Activated CD4-positive, alpha-beta T cell treated with anti-CD3 and anti-CD28 coated beads, Interleukin-2, amount 50 U/mL, for 1 hour (primary cell): ENCODE measurements around the gene SAA4.
"Not testable (repeated sequence)": the region's sequence is repeated elsewhere in the genome, so short reads cannot be mapped to it uniquely, and the experiment has no call there.

Experiments
- DNase-seq: peaks from one replicate; pipeline ENCODE4 v3.0.0-alpha.2; 2020

SAA4 gene

DNA sequence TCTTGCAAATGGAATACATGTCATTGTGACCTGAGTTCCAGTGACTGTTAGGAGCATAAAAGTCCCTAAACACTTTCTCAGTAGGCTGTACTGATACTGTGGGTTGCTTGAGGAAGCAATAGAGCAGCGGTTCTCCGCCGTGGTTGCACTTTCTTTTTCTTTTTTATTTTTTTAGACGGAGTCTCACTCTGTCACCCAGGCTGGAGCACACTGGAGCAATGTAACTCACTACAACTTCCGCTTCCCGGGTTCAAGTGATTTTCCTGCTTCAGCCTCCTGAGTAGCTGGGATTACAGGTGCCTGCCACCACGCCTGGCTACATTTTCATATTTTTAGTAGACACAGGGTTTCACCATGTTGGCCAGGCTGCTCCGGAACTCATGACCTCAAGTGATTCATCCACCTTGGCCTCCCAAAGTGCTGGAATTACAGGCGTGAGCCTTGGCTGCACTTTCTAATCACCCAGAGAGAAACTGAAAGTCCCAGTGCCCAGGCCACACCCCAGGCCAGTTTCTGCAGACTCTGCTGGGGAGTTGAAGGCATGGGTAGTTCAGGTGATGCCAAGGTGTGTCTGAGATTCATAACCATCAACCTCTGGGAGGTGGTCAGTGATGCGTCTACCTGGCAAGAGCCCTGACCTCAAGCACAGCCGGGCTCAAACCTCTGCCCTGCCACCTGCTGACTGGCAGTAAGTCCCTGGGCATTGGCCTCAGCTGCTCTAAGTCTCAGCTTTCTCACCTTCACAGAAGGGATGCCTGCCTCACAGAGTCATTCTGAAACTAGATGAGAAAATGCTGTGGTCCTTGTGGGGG is 10.0 kb upstream of the SAA4 start:
- not testable (repeated sequence) for DNase-seq

DNA sequence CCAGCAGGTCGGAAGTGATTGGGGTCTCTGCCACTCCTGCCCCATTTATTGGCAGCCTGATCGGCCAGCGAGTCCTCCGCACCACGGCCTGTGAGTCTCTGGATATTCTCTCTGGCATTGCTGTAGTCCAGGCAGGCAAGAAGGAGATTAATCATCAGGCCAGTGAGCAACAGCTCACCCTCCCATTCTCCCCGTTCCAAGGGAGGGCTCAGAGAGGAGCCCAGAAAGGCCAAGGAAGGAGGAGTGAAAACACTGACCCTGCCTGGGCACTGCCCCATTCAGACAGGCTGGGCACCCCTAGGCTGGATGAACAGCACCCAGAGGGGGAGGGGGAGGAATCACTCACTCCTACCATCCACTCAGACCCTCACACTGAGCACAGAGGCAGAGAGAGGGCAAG is 8.8 kb upstream of the SAA4 start:
- no peak for DNase-seq

DNA sequence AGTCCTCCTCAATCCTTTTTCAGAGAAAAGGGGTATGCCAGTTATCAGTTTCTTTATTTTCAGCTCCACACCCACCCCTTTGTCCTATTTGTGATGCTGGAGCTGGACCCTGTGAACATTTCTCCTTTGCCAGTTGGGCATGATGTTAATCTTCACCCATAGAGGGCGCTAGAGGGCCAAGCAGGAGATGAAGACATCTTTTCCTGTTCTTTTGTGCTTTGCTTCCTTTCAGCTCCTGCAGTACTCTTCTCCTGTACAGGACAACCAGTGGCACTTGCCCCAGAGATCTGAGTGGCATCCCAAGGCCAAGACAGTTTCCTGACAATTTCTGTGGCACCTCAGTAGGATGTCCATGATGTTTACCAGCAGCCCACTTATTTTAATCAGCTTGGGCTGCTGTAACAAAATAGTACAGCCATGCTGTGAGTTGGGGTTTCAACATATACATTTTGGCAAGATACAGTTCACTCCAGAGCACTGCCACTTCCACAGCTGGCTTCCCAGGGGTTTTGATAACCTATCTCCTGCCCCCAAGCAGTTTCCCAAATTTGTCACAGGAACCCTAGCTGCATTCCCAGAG is 7.3 kb upstream of the SAA4 start:
- peak; percentile 47 for DNase-seq

GRCh38 chr11:18239655-18240054 is 3.1 kb upstream of the SAA4 start:
- no peak for DNase-seq

DNA sequence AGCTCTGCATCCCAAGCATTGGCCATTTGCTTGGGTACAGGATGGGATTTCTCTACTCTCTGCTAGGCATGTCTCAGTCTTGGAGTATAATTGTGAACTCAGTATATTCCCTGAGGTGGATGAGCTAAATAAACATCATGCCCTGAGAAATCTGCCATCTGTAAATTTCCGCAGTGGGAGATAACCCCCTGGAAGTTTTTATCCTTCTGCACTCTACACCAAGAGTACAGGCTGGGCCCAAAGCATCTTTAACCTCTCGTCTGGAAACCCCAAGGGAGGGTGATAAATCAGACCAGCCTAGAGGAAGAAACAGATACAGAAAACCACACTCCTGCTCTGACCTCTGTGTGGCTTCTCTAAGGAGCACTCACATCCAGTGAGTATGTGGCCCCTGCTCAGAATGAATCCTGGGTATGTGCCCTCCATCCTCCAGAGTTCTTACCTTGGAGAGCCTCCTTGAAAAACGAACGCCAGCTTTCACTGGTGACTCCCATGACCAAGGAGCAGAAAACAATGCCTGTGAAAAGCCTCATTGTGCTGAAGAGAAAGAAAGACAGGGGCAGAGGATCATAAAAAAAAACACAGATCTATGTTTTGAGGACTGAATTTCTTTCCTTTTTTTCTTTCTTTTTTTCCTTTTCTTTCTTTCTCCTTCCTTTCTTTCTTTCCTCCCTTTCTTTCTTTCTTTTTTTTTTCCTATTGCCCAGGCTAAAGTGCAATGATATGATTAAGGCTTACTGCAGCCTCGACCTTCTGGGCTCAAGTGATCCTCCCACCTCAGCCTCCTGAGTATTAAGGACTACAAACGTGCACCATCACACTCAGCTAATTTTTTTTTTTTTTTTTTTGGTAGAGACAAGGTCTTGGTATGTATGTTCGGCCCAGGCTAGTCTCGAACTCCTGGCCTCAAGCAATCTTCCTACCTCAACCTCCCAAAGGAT is 938 bp downstream of the SAA4 start:
- no peak for DNase-seq

GRCh38 chr11:18233912-18234311 is 2.7 kb downstream of the SAA4 start:
- DNase-seq, result no peak

DNA sequence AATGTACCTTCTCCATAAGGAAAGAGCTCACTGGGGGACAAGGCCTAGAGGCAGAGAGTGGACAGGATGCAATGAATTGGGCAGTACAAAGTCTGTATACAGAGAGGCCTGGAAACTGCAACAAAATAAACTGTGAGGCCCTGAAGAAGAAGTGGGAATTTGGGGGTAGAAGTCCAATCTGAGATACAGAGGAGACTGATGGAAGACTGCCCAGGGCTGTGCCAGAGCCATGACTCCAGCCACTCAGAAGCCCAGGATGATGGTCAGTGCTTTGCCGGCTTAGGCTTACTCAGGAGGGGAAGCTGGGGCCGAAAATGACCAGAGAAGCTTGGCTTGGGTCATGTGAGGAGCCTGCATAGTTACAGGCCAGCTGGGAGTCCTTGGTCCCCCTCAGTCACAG is 5.7 kb downstream of the SAA4 start:
- DNase-seq, result no peak

GRCh38 chr11:18229501-18229900 is 7.1 kb downstream of the SAA4 start:
- no peak for DNase-seq

GRCh38 chr11:18225913-18226312 is 10.7 kb downstream of the SAA4 start:
- DNase-seq, result no peak

DNA sequence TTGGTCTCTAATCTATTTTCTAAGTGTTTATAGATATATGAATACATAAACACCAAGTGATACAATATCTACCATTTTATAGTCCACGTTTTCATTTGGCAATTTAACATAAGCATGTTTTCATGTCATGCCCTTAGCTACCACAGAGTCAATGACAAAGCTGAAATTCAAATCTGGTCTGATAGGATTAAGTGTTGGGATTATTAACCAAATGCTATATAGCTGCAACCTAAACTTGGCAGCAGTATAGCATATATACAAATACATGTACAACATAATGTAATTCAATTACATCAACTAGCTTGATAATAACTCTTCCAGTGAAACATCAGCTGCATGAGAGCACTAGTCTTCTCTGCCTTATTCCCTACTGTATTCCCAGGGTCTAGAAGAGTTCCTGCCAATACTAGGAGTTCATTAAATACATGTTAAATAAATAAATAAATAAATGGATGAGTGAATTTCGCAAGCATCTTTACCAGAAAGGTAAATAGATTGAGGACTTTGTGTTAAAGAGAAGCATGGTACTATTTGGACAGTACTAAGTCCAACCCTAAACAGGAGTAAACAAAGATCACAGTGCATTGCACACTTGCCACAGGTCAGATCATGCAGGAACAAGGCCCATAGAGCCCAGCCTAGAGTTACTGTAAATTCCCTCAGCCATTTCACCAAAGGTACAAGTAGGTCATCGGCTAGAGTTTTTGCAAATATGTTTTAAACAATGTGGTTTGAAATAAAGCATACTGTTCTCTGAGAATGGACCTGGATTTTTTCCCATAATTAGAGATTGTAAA is 12.8 kb downstream of the SAA4 start:
- DNase-seq, result no peak

DNA sequence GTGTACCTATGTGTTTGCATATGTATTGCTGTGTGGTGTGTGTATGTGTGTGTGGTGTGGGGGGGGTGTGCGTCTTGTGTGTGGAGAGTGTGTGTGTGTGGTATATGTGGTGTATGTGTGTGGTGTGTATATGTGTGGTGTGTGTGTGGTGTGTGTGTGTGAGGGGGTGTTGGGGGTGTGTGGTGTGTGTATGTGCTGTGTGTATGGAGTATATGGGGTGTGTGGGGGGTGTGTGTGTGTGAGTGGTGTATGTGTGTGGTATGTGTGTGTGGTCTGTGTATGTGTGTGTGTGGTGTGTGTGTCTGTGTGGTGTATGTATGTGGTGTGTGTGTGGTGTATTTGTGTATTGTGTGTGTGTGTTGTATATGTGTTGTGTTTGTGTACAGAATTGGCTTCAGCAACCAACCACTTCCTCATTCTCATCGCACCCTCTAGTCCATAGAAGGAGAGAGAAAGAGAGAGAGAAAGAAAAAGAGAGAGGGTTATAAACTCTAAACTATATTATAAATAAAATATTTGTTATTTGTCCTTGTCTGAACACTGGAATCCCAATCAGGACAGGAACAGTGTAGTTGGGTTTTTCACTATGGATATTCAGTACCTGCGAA is 13.7 kb downstream of the SAA4 start:
- DNase-seq, result no peak

- no peak for DNase-seq
Observed at GRCh38 chr11:18221274-18221876, 15.2 kb downstream of the SAA4 start.

- DNase-seq, result no peak
Observed at GRCh38 chr11:18209058-18209457, 27.5 kb downstream of the SAA4 start.

DNA sequence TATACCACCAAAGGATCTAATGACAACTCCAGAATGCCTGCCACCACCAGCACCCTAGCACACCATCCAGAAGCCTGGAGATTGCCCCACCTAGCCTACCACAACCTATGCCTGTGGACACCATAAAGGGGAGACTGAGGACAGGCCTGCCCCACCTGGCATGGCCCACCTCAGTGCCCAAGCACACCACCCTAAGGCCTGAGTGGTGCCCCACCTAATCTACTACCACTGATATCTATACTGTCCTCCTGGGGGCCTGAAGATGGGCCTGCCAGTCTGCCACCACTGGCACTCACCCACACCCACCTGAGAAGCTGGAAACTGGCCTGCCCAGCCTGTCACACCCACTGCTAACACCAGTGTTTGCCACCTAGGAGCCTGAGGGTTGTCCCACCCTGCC is 31.8 kb downstream of the SAA4 start:
- no peak for DNase-seq

- no peak for DNase-seq
Observed at GRCh38 chr11:18204220-18204619, 32.4 kb downstream of the SAA4 start.

DNA sequence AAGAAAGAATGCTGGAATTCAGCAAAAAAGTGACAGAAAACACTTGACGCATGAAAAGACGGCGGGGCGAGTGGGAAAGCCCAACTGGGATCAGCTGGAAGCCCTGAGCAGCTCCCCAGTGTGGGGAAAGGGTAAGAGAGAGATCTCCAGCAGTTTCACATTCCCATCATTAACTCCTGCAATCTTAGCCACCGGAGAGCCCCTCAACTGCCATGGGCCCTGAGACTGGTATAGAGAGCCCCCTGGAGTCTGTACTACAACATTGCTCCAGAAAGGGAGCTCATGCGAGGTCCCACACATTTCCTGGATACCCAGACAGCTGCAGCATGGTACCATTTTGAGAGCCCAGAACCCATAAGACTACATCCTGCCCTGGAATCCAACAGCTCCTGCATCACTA is 32.9 kb downstream of the SAA4 start:
- DNase-seq, result no peak

DNA sequence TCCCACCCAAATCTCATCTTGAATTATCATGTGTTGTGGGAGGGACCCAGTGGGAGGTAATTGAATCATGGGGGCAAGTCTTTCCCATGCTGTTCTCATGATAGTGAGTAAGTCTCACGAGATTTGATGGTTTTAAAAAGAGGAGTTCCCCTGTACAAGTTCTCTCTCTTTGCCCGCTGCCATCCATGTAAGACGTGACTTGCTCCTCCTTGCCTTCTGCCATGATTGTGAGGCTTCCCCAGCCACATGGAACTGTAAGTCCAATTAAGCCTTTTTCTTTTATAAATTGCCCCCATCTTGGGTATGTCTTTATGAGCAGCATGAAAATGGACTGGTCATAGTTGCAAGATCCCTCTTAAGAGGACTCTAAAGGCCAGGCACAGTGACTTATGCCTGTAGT is 38.9 kb downstream of the SAA4 start:
- DNase-seq, result not testable (repeated sequence)

DNA sequence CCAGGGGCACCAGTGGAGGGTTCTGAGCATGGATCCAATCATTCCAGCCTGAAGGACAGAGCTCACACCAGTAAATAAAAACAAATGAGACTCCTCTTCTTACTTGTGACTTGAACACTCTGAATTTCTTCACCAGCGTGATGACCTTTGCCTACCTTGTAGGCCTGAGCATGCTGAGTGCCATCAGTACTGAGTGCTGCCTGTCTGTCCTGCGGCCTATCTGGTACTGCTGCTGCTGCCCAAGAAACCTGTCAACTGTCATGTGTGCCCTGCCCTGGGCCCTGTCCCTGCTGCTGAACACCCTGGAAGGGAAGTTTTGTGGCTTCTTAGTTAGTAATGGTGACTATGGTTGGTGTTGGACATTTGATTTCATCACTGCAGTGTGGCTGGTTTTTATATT is 40.1 kb downstream of the SAA4 start:
- no peak for DNase-seq

GRCh38 chr11:18193010-18193409 is 43.6 kb downstream of the SAA4 start:
- DNase-seq, result no peak

DNA sequence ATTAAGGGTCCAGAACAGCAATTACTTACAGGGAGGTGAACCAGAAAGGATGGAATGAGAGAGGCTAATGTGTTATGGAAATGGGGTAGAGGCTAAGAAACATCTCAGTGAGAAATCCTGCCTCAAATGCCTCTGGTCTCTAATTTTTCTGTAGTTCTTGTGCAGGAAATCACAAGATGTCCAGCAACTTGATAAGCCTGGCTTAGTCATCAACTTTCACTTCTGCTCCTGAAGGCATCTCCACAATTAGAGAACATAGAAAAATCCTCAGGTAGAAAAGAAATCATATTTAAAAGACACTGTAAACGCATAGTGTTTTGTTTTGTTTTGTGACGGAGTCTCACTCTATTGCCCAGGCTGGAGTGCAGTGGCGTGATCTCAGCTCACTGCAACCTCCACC is 45.2 kb downstream of the SAA4 start:
- no peak for DNase-seq

DNA sequence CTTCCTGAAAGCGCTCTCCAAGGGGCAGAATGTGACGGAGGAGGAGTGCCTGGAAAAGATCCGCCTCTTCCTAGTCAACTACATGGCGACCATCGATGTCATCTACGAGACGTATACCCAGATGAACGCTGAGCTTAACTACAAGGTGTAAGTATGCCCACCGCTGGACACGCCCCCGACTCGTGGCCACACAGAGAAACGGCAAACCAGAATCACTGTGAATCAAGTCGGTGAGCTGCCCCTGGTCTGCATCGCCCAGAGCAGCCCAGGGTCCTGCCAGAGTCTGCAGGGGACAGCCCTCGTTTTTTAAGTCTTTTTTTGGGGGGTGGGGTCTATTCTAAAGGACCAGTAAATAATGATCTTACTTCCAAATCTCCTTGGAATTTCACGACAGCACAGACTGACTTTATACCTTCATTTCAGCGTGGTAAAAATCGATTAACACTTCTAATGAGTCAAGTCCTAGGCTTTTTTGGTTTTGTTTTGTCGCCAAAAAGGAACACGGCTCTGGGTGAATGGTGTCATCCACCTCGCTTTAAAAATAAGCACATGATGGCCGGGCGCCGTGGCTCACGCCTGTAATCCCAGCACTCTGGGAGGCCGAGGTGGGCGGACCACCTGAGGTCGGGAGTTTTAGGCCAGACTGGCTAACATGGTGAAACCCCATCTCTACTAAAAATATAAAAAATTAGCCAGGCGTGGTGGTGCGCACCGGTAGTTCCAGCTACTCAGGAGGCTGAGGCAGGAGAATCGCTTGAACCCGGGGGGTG is 46.9 kb downstream of the SAA4 start:
- DNase-seq, result not testable (repeated sequence)
